Astrocyte of the spinal cord (primary cell): ENCODE measurements around the gene GAS2.
A peak's percentile ranks its signal among the peaks of the same experiment; 100 is the strongest.

Experiments
- DNase-seq: peaks from one replicate; pipeline ENCODE4 v3.0.0; 2011; ENCODE audit warnings: low read depth, low spot score
- H3K4me3 ChIP-seq: 2 replicates; pipeline ENCODE4 v1.5.1; 2011; ENCODE audit warnings: low read depth, mild to moderate bottlenecking, low read length, moderate library complexity
- CTCF ChIP-seq: IDR thresholded peaks from 2 replicates; pipeline ENCODE4 v1.5.1; 2012; ENCODE audit warnings: low read depth, mild to moderate bottlenecking, low read length, inconsistent platforms
- in situ Hi-C: cut with HindIII; loops from 2 replicates; pipeline ENCODE4 v1.10.0; 2017; ENCODE audit warnings: low sequenced_read_pairs

The GAS2 gene

GRCh38 chr11:22778642-22779041 is 112.2 kb downstream of the GAS2 start:
- DNase-seq = no peak
- no peak overlapping the region for H3K4me3 ChIP-seq
- in situ Hi-C loops = no loop called here
- no peak for TF ChIP-seq CTCF

- no peak for TF ChIP-seq CTCF
- in situ Hi-C loops = no loop called here
- DNase-seq = no peak
- H3K4me3 ChIP-seq = no peak overlapping the region
These were observed 113.4 kb downstream of the GAS2 start for GRCh38 chr11:22779850-22780249.

GRCh38 chr11:22780952-22781593 is 114.7 kb downstream of the GAS2 start:
- TF ChIP-seq CTCF = no peak
- no peak for DNase-seq
- in situ Hi-C loops = no loop called here

GRCh38 chr11:22785251-22785650 is 118.8 kb downstream of the GAS2 start:
- no peak for TF ChIP-seq CTCF
- in situ Hi-C loops = no loop called here
- peak; percentile 18 for DNase-seq
- H3K4me3 ChIP-seq = no peak overlapping the region

More at GRCh38 chr11:22780952-22781593, 114.7 kb downstream of the GAS2 start:
- no peak overlapping the region for H3K4me3 ChIP-seq

GRCh38 chr11:22786475-22786874 is 120.1 kb downstream of the GAS2 start:
- H3K4me3 ChIP-seq = no peak overlapping the region
- in situ Hi-C loops = no loop called here
- no peak for DNase-seq
- TF ChIP-seq CTCF = no peak

GRCh38 chr11:22787055-22787454 is 120.6 kb downstream of the GAS2 start:
- in situ Hi-C loops = no loop called here
- no peak overlapping the region for H3K4me3 ChIP-seq
- no peak for TF ChIP-seq CTCF
- DNase-seq = no peak
